ENCODE measurements around the gene TMEM79. TPM values are rescaled to one million over a fixed set of nuclear protein-coding genes. Genes with fewer than 3 reads are reported as not detected.

Gene TMEM79
- total and polyA plus RNA-seq, 2 of the 4 experiments (the other 2 are of a cell fraction): 0.54 to 3.3 TPM

DNA sequence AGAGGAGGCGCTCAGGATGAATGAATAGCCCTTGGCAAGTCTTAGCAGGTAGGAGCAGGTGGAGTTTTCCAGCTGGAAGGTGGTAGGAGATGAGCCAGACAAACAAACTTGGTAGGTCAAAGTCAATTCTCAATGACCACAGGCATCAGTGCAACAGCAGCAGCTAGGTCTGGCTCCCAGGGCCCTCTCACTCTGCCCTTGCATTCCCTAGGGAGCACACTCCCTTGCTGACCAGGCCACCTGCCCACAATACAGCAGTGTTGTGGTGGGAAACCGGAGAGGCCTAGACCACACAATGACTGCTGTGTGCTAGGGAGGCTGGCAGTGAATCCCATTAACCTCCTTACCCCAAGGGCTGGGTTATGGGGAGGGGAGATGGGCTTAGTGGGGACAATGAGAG, 23.2 kb upstream of the TMEM79 start:
- Histone ChIP-seq H4K91ac (ENCODE audit: insufficient read depth, low read depth, low read length) (no peak overlapping the region), H3K23ac (ENCODE audit: low read depth, low read length) (no peak overlapping the region), H2AK9ac (replicated peaks; ENCODE audit: low read depth, low read length, poor library complexity) (no peak overlapping the region), H3K27ac (ENCODE audit: insufficient read depth, low read length) (no peak overlapping the region), H4K5ac (ENCODE audit: low read depth, low read length) (no peak overlapping the region), H3K9ac (ENCODE audit: low read depth, low read length) (no peak overlapping the region), H2AFZ (replicated peaks; ENCODE audit: low read length, poor library complexity) (no peak overlapping the region), H3K56ac (ENCODE audit: extremely low read depth, insufficient read depth, low read length) (no peak overlapping the region), H2BK5ac (ENCODE audit: low read depth, low read length, poor library complexity, severe bottlenecking) (no peak overlapping the region), H3K79me1 (ENCODE audit: low read depth in 1 of 2, low read length in 2 of 2) (peaks cover 14 to 38% of the 10 kb centered on the region in 2 experiments), H4K8ac (ENCODE audit: low read depth in 2 of 2, low read length in 2 of 2) (no peak overlapping the region), H3K9me3 (ENCODE audit: control insufficient read depth, insufficient read depth, low read length) (no peaks in the 10 kb centered on the region), H3K36me3 (ENCODE audit: control insufficient read depth, insufficient read depth, low read length) (peaks cover 76% of the 10 kb centered on the region), H2BK15ac (ENCODE audit: low read depth, low read length) (no peak overlapping the region), H3K9me1 (ENCODE audit: insufficient read depth, low read length) (peaks cover 9% of the 10 kb centered on the region; the same call in 1 of the 2 replicates), H2AK5ac (ENCODE audit: low read depth, low read length) (no peak overlapping the region), H3K18ac (ENCODE audit: low read depth, low read length) (no peak overlapping the region), H3K27me3 (ENCODE audit: control insufficient read depth, insufficient read depth, low read length) (no peaks in the 10 kb centered on the region), H3K14ac (replicated peaks; ENCODE audit: low read depth, low read length) (no peak overlapping the region), H3K4me3 (ENCODE audit: insufficient read depth, low read depth, low read length) (no peak overlapping the region), H2BK120ac (ENCODE audit: low read depth, low read length) (no peak overlapping the region), H4K20me1 (ENCODE audit: insufficient read depth, low read length) (peaks cover 24% of the 10 kb centered on the region), H3K4me1 (ENCODE audit: control insufficient read depth, insufficient read depth, low read length) (peaks cover 9% of the 10 kb centered on the region), H3K4ac (ENCODE audit: low read depth, low read length) (no peak overlapping the region), H3K4me2 (ENCODE audit: low read depth, low read length) (no peak overlapping the region), H2BK20ac (ENCODE audit: low read depth, low read length) (no peak overlapping the region)
- intact Hi-C loops (cut with micrococcal nuclease) (no loop called here), in situ Hi-C loops (cut with MboI; ENCODE audit: low sequenced_read_pairs) (no loop called here), dilution Hi-C loops (cut with HindIII; ENCODE audit: low sequenced_read_pairs, unreplicated experiment) (no loop called here)
- POLR2A ChIA-PET (ENCODE audit: unreplicated experiment): no interaction called here
- TF ChIP-seq ELK1 (IDR thresholded peaks at IDR 0.05; ENCODE audit: borderline replicate concordance, low read depth, low read length): no peak
- TF ChIP-seq RFX5 (IDR thresholded peaks at IDR 0.05; ENCODE audit: low read depth, low read length): no peak
- TF ChIP-seq RCOR1 (IDR thresholded peaks at IDR 0.05; ENCODE audit: insufficient replicate concordance, low read length): no peak
- TF ChIP-seq, protein P1, sequence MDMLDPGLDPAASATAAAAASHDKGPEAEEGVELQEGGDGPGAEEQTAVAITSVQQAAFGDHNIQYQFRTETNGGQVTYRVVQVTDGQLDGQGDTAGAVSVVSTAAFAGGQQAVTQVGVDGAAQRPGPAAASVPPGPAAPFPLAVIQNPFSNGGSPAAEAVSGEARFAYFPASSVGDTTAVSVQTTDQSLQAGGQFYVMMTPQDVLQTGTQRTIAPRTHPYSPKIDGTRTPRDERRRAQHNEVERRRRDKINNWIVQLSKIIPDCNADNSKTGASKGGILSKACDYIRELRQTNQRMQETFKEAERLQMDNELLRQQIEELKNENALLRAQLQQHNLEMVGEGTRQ (IDR thresholded peaks at IDR 0.05; ENCODE audit: low read depth, low read length): no peak
- TF ChIP-seq NFE2L2 (IDR thresholded peaks at IDR 0.05; ENCODE audit: low read depth, low read length): no peak
- TF ChIP-seq CHD1 (IDR thresholded peaks at IDR 0.05; ENCODE audit: low read depth, low read length): no peak
- TF ChIP-seq MAZ (IDR thresholded peaks at IDR 0.05; ENCODE audit: borderline replicate concordance, low read depth, low read length): no peak
- no peak for TF ChIP-seq CEBPB (IDR thresholded peaks at IDR 0.05; ENCODE audit: low read depth, low read length)
- no peak for TF ChIP-seq SMC3 (IDR thresholded peaks at IDR 0.05; ENCODE audit: low read depth, low read length)
- TF ChIP-seq FOS (IDR thresholded peaks at IDR 0.05; ENCODE audit: low read depth, low read length): no peak
- no peak for TF ChIP-seq MAFK (IDR thresholded peaks at IDR 0.05; ENCODE audit: low read depth, low read length)
- TF ChIP-seq BHLHE40 (IDR thresholded peaks at IDR 0.05; ENCODE audit: low read depth, low read length): no peak
- TF ChIP-seq MXI1 (IDR thresholded peaks at IDR 0.05; ENCODE audit: borderline replicate concordance, low read depth, low read length): no peak
- no peak for TF ChIP-seq RAD21 (IDR thresholded peaks at IDR 0.05; ENCODE audit: low read length)
- TF ChIP-seq POLR2A (IDR thresholded peaks at IDR 0.05; ENCODE audit: low read depth, low read length): no peak
- no peak for TF ChIP-seq CTCF (conservative IDR thresholded peaks at IDR 0.05; ENCODE audit: low read depth, low read length)
- no peak for DNase-seq
- no TSS peak for BruUV-seq (replicated peaks)
- CTCF ChIA-PET: no interaction called here
- no peak for ATAC-seq (ENCODE audit: low read depth)
- no CpG with 5 or more reads among the region's 2 CpGs for WGBS, 2 experiments (ENCODE audit: extremely low coverage in 2 of 2, insufficient read length in 1 of 2)

Measured in IMR-90 (cell line).